Esophagus (tissue), 2 donors: Measurements from ENCODE around the gene PANK2. TPM values are rescaled to one million over a fixed set of nuclear protein-coding genes. Genes with fewer than 3 reads are reported as not detected.

Source experiments
- H3K27ac ChIP-seq, 2 donors: one replicate each; pipeline ENCODE4 v1.5.1; 2013; ENCODE audit warnings: low read depth in 2 of 2, mild to moderate bottlenecking in 2 of 2, inconsistent platforms in 1 of 2, low read length in 1 of 2, moderate library complexity in 1 of 2
- H3K27me3 ChIP-seq, 2 donors: one replicate each; pipeline ENCODE4 v1.6.1; 2013; ENCODE audit warnings: low read length in 2 of 2, control low read depth in 1 of 2, mild to moderate bottlenecking in 1 of 2; ENCODE audit not compliant: insufficient read depth in 2 of 2, control insufficient read depth in 1 of 2
- H3K36me3 ChIP-seq, 2 donors: one replicate each; pipeline ENCODE4 v1.6.1; 2013; ENCODE audit warnings: low read length in 1 of 2; ENCODE audit not compliant: control insufficient read depth in 2 of 2, insufficient read depth in 2 of 2
- H3K4me1 ChIP-seq, 2 donors: one replicate each; pipeline ENCODE4 v1.6.1; 2013; ENCODE audit warnings: low read length in 1 of 2; ENCODE audit not compliant: control insufficient read depth in 2 of 2, insufficient read depth in 2 of 2
- H3K4me3 ChIP-seq, 2 donors: one replicate each; pipeline ENCODE4 v1.5.1; 2013; ENCODE audit warnings: low read length in 2 of 2, mild to moderate bottlenecking in 2 of 2, low read depth in 1 of 2, moderate library complexity in 1 of 2
- H3K9me3 ChIP-seq, 2 donors: one replicate each; pipeline ENCODE4 v1.6.1; 2013; ENCODE audit warnings: mild to moderate bottlenecking in 2 of 2, low read depth in 1 of 2, low read length in 1 of 2, moderate library complexity in 1 of 2; ENCODE audit not compliant: control insufficient read depth in 2 of 2, insufficient read depth in 1 of 2
- WGBS, 2 donors: extraction: QIAGEN DNeasy Blood & Tissue Kit; methylation state at CpG; one replicate each; pipeline ENCODE4 v1.1.7; 2013; 5-methylcytosine and 5-hydroxymethylcytosine counted together
- polyA plus RNA-seq, 2 donors: library from polyadenylated mRNA; stranded (reverse); fragments of 200-250 nt; gene quantifications; one replicate each; pipeline ENCODE4 v1.2.3, GENCODE V29; 2013
- donor health status: healthy with polysubstance abuse.
- donor health status: Bipolar disorder and iron deficiency.

PANK2 gene
- polyA plus RNA-seq, 2 donors, result 31.0 to 31.9 TPM

- Histone ChIP-seq H3K27me3 (no peaks in the 10 kb centered on the region), H3K9me3 (no peaks in the 10 kb centered on the region), H3K27ac (no peak overlapping the region), H3K4me1 (no peaks in the 10 kb centered on the region), H3K36me3 (peaks cover 0 to 13% of the 10 kb centered on the region in 2 donors), H3K4me3 (no peak overlapping the region)
- 86 to 90% methylated on average over 4 of the region's 4 CpGs for WGBS, 2 donors
Observed at GRCh38 chr20:3908667-3909066, 19.5 kb downstream of the PANK2 start.

DNA sequence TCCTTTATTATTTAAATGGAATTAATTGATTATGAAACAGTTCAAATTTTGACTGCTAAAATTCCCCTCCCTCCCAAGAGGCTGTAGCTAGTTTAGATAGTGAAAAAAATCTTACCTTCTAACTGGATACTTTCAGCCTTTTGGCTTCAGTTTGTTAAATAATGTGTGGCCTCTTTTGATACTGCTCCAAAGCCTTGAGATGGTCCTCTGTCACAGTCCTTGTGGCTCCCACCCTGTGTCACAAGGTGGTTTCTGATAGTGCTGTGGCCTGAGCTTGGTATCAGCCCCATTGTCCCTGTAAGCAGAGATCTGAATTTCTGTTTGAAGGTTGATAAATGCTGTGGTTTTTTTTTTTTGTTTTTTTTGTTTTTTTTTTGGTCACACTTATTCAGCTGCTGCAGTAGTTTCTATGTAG, 20.8 kb downstream of the PANK2 start:
- peak overlapping the region; percentile 35 to 61 for H3K27ac ChIP-seq
- no peak overlapping the region for H3K4me3 ChIP-seq
- H3K27me3 ChIP-seq, result no peaks in the 10 kb centered on the region
- H3K4me1 ChIP-seq, result no peaks in the 10 kb centered on the region
- no peaks in the 10 kb centered on the region for H3K9me3 ChIP-seq
- peaks cover 0 to 19% of the 10 kb centered on the region in 2 donors for H3K36me3 ChIP-seq

GRCh38 chr20:3910853-3911252, 21.7 kb downstream of the PANK2 start:
- WGBS, 2 donors, result 67 to 69% methylated on average over 2 of the region's 2 CpGs
- Histone ChIP-seq H3K36me3 (peaks cover 0 to 19% of the 10 kb centered on the region in 2 donors), H3K9me3 (no peaks in the 10 kb centered on the region), H3K4me3 (no peak overlapping the region), H3K27me3 (no peaks in the 10 kb centered on the region), H3K4me1 (no peaks in the 10 kb centered on the region), H3K27ac (no peak overlapping the region)

DNA sequence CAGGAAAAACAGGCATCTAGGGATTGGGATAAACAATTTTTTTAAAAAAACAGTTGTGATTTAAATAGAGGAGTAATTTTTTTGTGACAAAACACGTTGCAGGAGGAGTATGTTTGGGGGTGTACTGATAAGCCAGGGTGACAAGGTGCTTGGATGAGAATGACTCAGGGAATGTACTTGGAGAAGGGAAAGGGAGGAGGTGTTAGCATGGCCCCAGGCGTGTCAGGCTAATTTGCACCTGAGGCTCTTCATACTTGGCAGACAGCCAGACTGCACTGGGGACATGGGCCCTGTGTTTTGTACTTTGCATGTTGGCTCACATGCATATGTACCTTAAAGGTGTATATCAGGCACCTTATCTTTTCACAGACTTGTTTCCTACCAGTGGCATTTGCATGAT, 22.8 kb downstream of the PANK2 start:
- Histone ChIP-seq H3K27me3 (no peaks in the 10 kb centered on the region), H3K36me3 (peaks cover 0 to 22% of the 10 kb centered on the region in 2 donors), H3K4me3 (no peak overlapping the region), H3K27ac (no peak overlapping the region), H3K4me1 (no peaks in the 10 kb centered on the region), H3K9me3 (no peaks in the 10 kb centered on the region)
- WGBS, 2 donors, result 54 to 72% methylated on average over 2 of the region's 2 CpGs

- H3K9me3 ChIP-seq, result no peaks in the 10 kb centered on the region
- H3K4me1 ChIP-seq, result no peaks in the 10 kb centered on the region
- WGBS, 2 donors, result 92 to 93% methylated on average over 2 of the region's 2 CpGs
- H3K4me3 ChIP-seq, result no peak overlapping the region
- no peak overlapping the region for H3K27ac ChIP-seq
- peaks cover 0 to 18% of the 10 kb centered on the region in 2 donors for H3K36me3 ChIP-seq
- H3K27me3 ChIP-seq, result no peaks in the 10 kb centered on the region
Observed at GRCh38 chr20:3914446-3914845, 25.3 kb downstream of the PANK2 start.

GRCh38 chr20:3915691-3916090, 26.5 kb downstream of the PANK2 start:
- no peak overlapping the region for H3K27ac ChIP-seq
- H3K27me3 ChIP-seq, result no peaks in the 10 kb centered on the region
- 64 to 66% methylated on average over 2 of the region's 2 CpGs for WGBS, 2 donors
- H3K4me1 ChIP-seq, result no peaks in the 10 kb centered on the region
- H3K4me3 ChIP-seq, result no peak overlapping the region
- no peaks in the 10 kb centered on the region for H3K9me3 ChIP-seq
- peaks cover 0 to 16% of the 10 kb centered on the region in 2 donors for H3K36me3 ChIP-seq

DNA sequence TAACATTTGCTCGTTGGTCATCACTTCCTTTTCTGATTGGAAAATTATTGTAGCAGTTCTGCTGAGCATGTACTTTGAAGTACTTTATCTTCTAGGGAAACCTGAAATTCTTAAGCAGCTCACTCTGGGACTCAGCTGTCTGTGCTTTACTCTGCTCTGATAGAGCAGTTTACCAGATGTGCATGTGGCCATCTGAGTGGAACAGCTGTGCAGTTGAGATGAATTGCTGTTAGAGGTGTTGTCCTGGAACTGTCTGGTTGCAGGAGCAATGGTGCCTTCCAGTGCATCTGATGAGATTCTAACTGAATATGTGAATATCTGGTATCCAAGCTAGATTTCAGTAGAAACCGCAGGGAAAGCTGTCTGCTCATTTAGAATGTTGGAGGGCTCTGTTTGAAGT, 27.2 kb downstream of the PANK2 start:
- 62 to 69% methylated on average over 2 of the region's 2 CpGs for WGBS, 2 donors
- H3K36me3 ChIP-seq, result peaks cover 0 to 16% of the 10 kb centered on the region in 2 donors
- no peaks in the 10 kb centered on the region for H3K4me1 ChIP-seq
- H3K27me3 ChIP-seq, result no peaks in the 10 kb centered on the region
- H3K27ac ChIP-seq, result no peak overlapping the region
- no peaks in the 10 kb centered on the region for H3K9me3 ChIP-seq
- H3K4me3 ChIP-seq, result no peak overlapping the region

- H3K4me3 ChIP-seq, result no peak overlapping the region
- WGBS, 2 donors, result 92 to 96% methylated on average over 1 of the region's 1 CpG
- H3K36me3 ChIP-seq, result peaks cover 2 to 22% of the 10 kb centered on the region in 2 donors
- H3K27me3 ChIP-seq, result no peaks in the 10 kb centered on the region
- H3K4me1 ChIP-seq, result peaks cover 4 to 10% of the 10 kb centered on the region in 2 donors
- no peak overlapping the region for H3K27ac ChIP-seq
- no peaks in the 10 kb centered on the region for H3K9me3 ChIP-seq
Observed at GRCh38 chr20:3919352-3919751, 30.2 kb downstream of the PANK2 start.

DNA sequence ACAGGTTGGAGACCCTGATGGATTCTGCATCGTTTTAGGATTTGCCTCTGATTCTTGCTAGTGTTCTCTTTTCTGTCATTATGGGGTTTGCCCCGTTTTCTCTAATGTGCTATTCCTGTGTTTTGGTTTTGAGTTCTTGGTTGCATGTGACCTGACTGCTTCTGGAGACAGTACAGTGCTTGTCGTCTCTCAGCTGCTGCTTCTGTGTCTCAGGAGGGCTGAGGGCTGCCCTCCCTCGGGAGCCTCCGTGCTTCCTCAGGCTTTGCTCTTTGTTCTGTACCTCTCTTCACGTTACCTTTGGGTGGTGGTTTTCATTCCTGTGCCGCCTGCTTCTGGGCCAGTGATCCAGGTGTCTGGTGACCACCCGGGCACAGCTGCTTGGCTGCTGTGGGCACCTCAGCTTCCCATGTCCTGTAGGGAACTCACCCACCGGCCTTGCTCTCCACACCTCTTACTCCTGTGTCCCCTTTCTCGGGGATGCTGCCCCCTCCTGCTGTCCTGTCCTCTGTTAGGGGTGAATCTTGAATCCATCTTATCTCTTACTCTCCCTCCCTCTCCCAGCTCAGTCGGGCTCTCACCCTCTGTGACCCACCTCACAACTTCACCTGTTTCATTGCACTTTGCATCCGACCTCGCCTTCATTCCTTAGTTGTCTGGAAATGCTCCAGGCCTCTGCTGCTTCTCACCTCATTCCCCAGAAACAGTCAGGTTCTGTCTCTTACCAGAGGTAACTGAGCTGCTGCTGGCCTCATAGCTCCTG, 33.2 kb downstream of the PANK2 start:
- WGBS, 2 donors, result 68% methylated on average over 13 of the region's 13 CpGs
- no peaks in the 10 kb centered on the region for H3K27me3 ChIP-seq
- peak overlapping the region in 1 of 2 donors; percentile 60 for H3K27ac ChIP-seq
- no peak overlapping the region for H3K4me3 ChIP-seq
- H3K36me3 ChIP-seq, result peaks cover 7 to 24% of the 10 kb centered on the region in 2 donors
- peaks cover 9 to 12% of the 10 kb centered on the region in 2 donors for H3K4me1 ChIP-seq
- H3K9me3 ChIP-seq, result no peaks in the 10 kb centered on the region

GRCh38 chr20:3922983-3923339, 33.8 kb downstream of the PANK2 start:
- peaks cover 9 to 12% of the 10 kb centered on the region in 2 donors for H3K4me1 ChIP-seq
- peaks cover 7 to 24% of the 10 kb centered on the region in 2 donors for H3K36me3 ChIP-seq
- H3K27ac ChIP-seq, result peak overlapping the region in 1 of 2 donors; percentile 60
- no peaks in the 10 kb centered on the region for H3K9me3 ChIP-seq
- H3K27me3 ChIP-seq, result no peaks in the 10 kb centered on the region
- H3K4me3 ChIP-seq, result no peak overlapping the region
- WGBS, 2 donors, result 67 to 80% methylated on average over 4 of the region's 4 CpGs
